Measurements from ENCODE around the gene TADA2A.
A peak's percentile ranks its signal among the peaks of the same experiment; 100 is the strongest.

Gene TADA2A
- long read RNA-seq, donor 1, partial matches to known transcripts = 0 of 1 reads
- long read RNA-seq, donor 1, other reads (novel, unspliced or antisense) = 0 of 1 reads
- long read RNA-seq, donor 2, partial matches to known transcripts = 0 of 1 reads
- long read RNA-seq, donor 2, other reads (novel, unspliced or antisense) = 0 of 1 reads
- long read RNA-seq, donor 3, partial matches to known transcripts = 0 of 1 reads
- long read RNA-seq, donor 3, other reads (novel, unspliced or antisense) = 0 of 1 reads
- long read RNA-seq, donor 4, full-length matches to known transcripts = 1 of 7 reads
- long read RNA-seq, donor 4, partial matches to known transcripts = 6 of 7 reads
- long read RNA-seq, donor 4, other reads (novel, unspliced or antisense) = 0 of 7 reads
- long read RNA-seq, donor 5, full-length matches to known transcripts = 2 of 8 reads
- long read RNA-seq, donor 5, partial matches to known transcripts = 6 of 8 reads
- long read RNA-seq, donor 5, other reads (novel, unspliced or antisense) = 0 of 8 reads
- long read RNA-seq, donor 6, full-length matches to known transcripts = 2 of 2 reads
- long read RNA-seq, donor 6, partial matches to known transcripts = 0 of 2 reads
- long read RNA-seq, donor 6, other reads (novel, unspliced or antisense) = 0 of 2 reads
- long read RNA-seq, donor 7 = 0 reads
- long read RNA-seq, donor 8, full-length matches to known transcripts = 2 of 2 reads
- long read RNA-seq, donor 8, partial matches to known transcripts = 0 of 2 reads
- long read RNA-seq, donor 8, other reads (novel, unspliced or antisense) = 0 of 2 reads

GRCh38 chr17:37406635-37407461 lies at the start of gene TADA2A, which contains the start of gene ACACA:
TADA2A (plus strand) TSS chr17:37406886; CDS start chr17:37411366, 4,480 bp downstream.
ACACA (minus strand) TSS chr17:37406836; CDS start chr17:37406299, 537 bp downstream.
- peak; percentile 91 for DNase-seq

- DNase-seq = no peak
Observed at GRCh38 chr17:37358098-37358829, 48.4 kb upstream of the TADA2A start.

GRCh38 chr17:37358830-37359681 lies 47.6 kb upstream of the TADA2A start:
- peak; percentile 98 for DNase-seq

GRCh38 chr17:37359682-37360188 lies 47.0 kb upstream of the TADA2A start:
- peak; percentile 85 for DNase-seq

GRCh38 chr17:37360632-37361031 lies 46.1 kb upstream of the TADA2A start:
- no peak for DNase-seq

GRCh38 chr17:37361543-37361942 lies 45.1 kb upstream of the TADA2A start:
- no peak for DNase-seq

GRCh38 chr17:37365589-37365988 lies 41.1 kb upstream of the TADA2A start:
- DNase-seq = no peak

GRCh38 chr17:37368577-37368976 lies 38.1 kb upstream of the TADA2A start:
- no peak for DNase-seq

- peak; percentile 46 for DNase-seq
Observed at GRCh38 chr17:37373530-37374159, 33.0 kb upstream of the TADA2A start.

- DNase-seq = no peak
Observed at GRCh38 chr17:37375706-37376105, 31.0 kb upstream of the TADA2A start, which contains the start of gene C17orf78. C17orf78 (plus strand) TSS chr17:37375985; CDS start chr17:37376093, 108 bp downstream.

- no peak for DNase-seq
Observed at GRCh38 chr17:37382056-37382455, 24.6 kb upstream of the TADA2A start.

GRCh38 chr17:37384560-37385149 lies 22.0 kb upstream of the TADA2A start:
- no peak for DNase-seq

GRCh38 chr17:37385474-37385990 lies 21.2 kb upstream of the TADA2A start:
- no peak for DNase-seq

GRCh38 chr17:37386462-37386861 lies 20.2 kb upstream of the TADA2A start:
- no peak for DNase-seq

GRCh38 chr17:37388266-37388665 lies 18.4 kb upstream of the TADA2A start:
- no peak for DNase-seq

- no peak for DNase-seq
Observed at GRCh38 chr17:37389160-37389559, 17.5 kb upstream of the TADA2A start.

GRCh38 chr17:37391146-37391545 lies 15.5 kb upstream of the TADA2A start:
- no peak for DNase-seq

- DNase-seq = no peak
Observed at GRCh38 chr17:37392024-37392590, 14.6 kb upstream of the TADA2A start.

GRCh38 chr17:37393352-37393751 lies 13.3 kb upstream of the TADA2A start:
- DNase-seq = no peak

All from right kidney (tissue), 9 donors.